ENCODE results near the gene CDX2. TPM values are rescaled to one million over a fixed set of nuclear protein-coding genes. Genes with fewer than 3 reads are reported as not detected.
A peak's percentile ranks its signal among the peaks of the same experiment; 100 is the strongest.

CDX2 gene
- total RNA-seq, 3 donors from 2014 or later = 0.33 TPM; not detected in 2

- Histone ChIP-seq H3K4me3 (no peak overlapping the region), H3K27ac (no peak overlapping the region), H3K36me3 (no peaks in the 10 kb centered on the region), H3K27me3 (peaks cover 3 to 95% of the 10 kb centered on the region in 2 donors), H3K9me3 (no peaks in the 10 kb centered on the region), H3K4me1 (peaks cover 0 to 8% of the 10 kb centered on the region in 2 donors)
- intact Hi-C loops (cut with DNase I; ENCODE audit: low total_unique reads) = no loop called here
- no peak for DNase-seq (ENCODE audit: low spot score in 2 of 2)
- TF ChIP-seq POLR2AphosphoS5 (IDR thresholded peaks at IDR 0.05) (no peak), POLR2A (IDR thresholded peaks at IDR 0.05) (no peak), CTCF (IDR thresholded peaks at IDR 0.05) (no peak)
These were observed 6.1 kb downstream of the CDX2 start for GRCh38 chr13:27962982-27963381.

GRCh38 chr13:27962128-27962841, 6.8 kb downstream of the CDX2 start:
- Histone ChIP-seq H3K9me3 (no peaks in the 10 kb centered on the region), H3K27me3 (peaks cover 3 to 95% of the 10 kb centered on the region in 2 donors), H3K4me1 (peaks cover 0 to 8% of the 10 kb centered on the region in 2 donors), H3K36me3 (no peaks in the 10 kb centered on the region), H3K27ac (no peak overlapping the region), H3K4me3 (no peak overlapping the region)
- no peak for TF ChIP-seq POLR2AphosphoS5 (IDR thresholded peaks at IDR 0.05)
- TF ChIP-seq CTCF (IDR thresholded peaks at IDR 0.05) = no peak
- TF ChIP-seq POLR2A (IDR thresholded peaks at IDR 0.05) = no peak
- intact Hi-C loops (cut with DNase I; ENCODE audit: low total_unique reads) = no loop called here
- no peak for DNase-seq (ENCODE audit: low spot score in 2 of 2)

GRCh38 chr13:27961227-27962085, 7.7 kb downstream of the CDX2 start:
- Histone ChIP-seq H3K27ac (no peak overlapping the region), H3K36me3 (no peaks in the 10 kb centered on the region), H3K4me1 (peaks cover 0 to 8% of the 10 kb centered on the region in 2 donors), H3K9me3 (no peaks in the 10 kb centered on the region), H3K27me3 (peaks cover 3 to 95% of the 10 kb centered on the region in 2 donors), H3K4me3 (peak overlapping the region; percentile 15 to 59 (median 42))
- DNase-seq (ENCODE audit: low spot score in 2 of 2) = no peak
- TF ChIP-seq CTCF (IDR thresholded peaks at IDR 0.05) (no peak), POLR2AphosphoS5 (IDR thresholded peaks at IDR 0.05) (no peak), POLR2A (IDR thresholded peaks at IDR 0.05) (no peak)
- intact Hi-C loops (cut with DNase I; ENCODE audit: low total_unique reads) = no loop called here

- Histone ChIP-seq H3K9me3 (no peaks in the 10 kb centered on the region), H3K27ac (no peak overlapping the region), H3K4me1 (peaks cover 0 to 8% of the 10 kb centered on the region in 2 donors), H3K27me3 (peaks cover 3 to 95% of the 10 kb centered on the region in 2 donors), H3K4me3 (peak overlapping the region; percentile 15 to 59 (median 42)), H3K36me3 (no peaks in the 10 kb centered on the region)
- TF ChIP-seq POLR2A (IDR thresholded peaks at IDR 0.05) (no peak), CTCF (IDR thresholded peaks at IDR 0.05) (no peak), POLR2AphosphoS5 (IDR thresholded peaks at IDR 0.05) (no peak)
- DNase-seq (ENCODE audit: low spot score in 2 of 2) = peak; percentile 35 to 76
- intact Hi-C loops (cut with DNase I; ENCODE audit: low total_unique reads) = no loop called here
These were observed 8.5 kb downstream of the CDX2 start for GRCh38 chr13:27960362-27961226.
